ENCODE results near the gene HEATR3. TPM values are rescaled to one million over a fixed set of nuclear protein-coding genes. Genes with fewer than 3 reads are reported as not detected.

HEATR3 gene
- total and polyA plus RNA-seq, 2 donors (not counting 1 experiment from before 2014, with no cell fraction given): 15.0 to 23.9 TPM

GRCh38 chr16:50144211-50144610 lies 78.4 kb downstream of the HEATR3 start:
- no peak for DNase-seq (ENCODE audit: low read depth in 2 of 2)
- Histone ChIP-seq H3K4me2 (ENCODE audit: extremely low read depth, insufficient read depth, low read length) (no peak overlapping the region), H3K4me3 (replicated peaks in 1 of 4; ENCODE audit: control extremely low read depth in 1 of 4, insufficient read depth in 1 of 4, low read depth in 3 of 4, low read length in 4 of 4) (no peak overlapping the region), H3K9me3 (ENCODE audit: control insufficient read depth, insufficient read depth, low read depth, low read length) (no peaks in the 10 kb centered on the region), H3K27ac (ENCODE audit: insufficient read depth, low read length) (no peak overlapping the region), H3K27me3 (ENCODE audit: control insufficient read depth, insufficient read depth, low read length) (no peaks in the 10 kb centered on the region), H3K79me2 (ENCODE audit: control insufficient read depth, insufficient read depth, low read length) (no peaks in the 10 kb centered on the region), H3K4me1 (ENCODE audit: control insufficient read depth, extremely low read depth, insufficient read depth, low read length) (no peaks in the 10 kb centered on the region), H3K9ac (ENCODE audit: insufficient read depth, low read length) (no peak overlapping the region), H3K36me3 (ENCODE audit: control insufficient read depth, insufficient read depth, low read length) (no peaks in the 10 kb centered on the region), H4K20me1 (ENCODE audit: control insufficient read depth, extremely low read depth, insufficient read depth, low read length) (no peaks in the 10 kb centered on the region), H2AFZ (ENCODE audit: low read length) (no peak overlapping the region)
- TF ChIP-seq CTCF (conservative IDR thresholded peaks at IDR 0.05 in 1 of 2, IDR thresholded peaks at IDR 0.05 in 1 of 2; ENCODE audit: low read depth in 1 of 2, low read length in 2 of 2) (no peak), EZH2 (IDR thresholded peaks at IDR 0.05; ENCODE audit: low read length, missing control alignments) (no peak)

- no peaks in the 10 kb centered on the region for H3K36me3 ChIP-seq (ENCODE audit: control insufficient read depth, insufficient read depth, low read length)
- peaks cover 1% of the 10 kb centered on the region for H3K4me1 ChIP-seq (ENCODE audit: control insufficient read depth, extremely low read depth, insufficient read depth, low read length)
- H2AFZ ChIP-seq (ENCODE audit: low read length): no peak overlapping the region
- no peaks in the 10 kb centered on the region for H3K79me2 ChIP-seq (ENCODE audit: control insufficient read depth, insufficient read depth, low read length)
- H3K4me2 ChIP-seq (ENCODE audit: extremely low read depth, insufficient read depth, low read length): no peak overlapping the region
- DNase-seq (ENCODE audit: low read depth in 2 of 2): peak in 1 of 2 donors; percentile 50
- no peaks in the 10 kb centered on the region for H4K20me1 ChIP-seq (ENCODE audit: control insufficient read depth, extremely low read depth, insufficient read depth, low read length)
- no peak for TF ChIP-seq CTCF (conservative IDR thresholded peaks at IDR 0.05 in 1 of 2, IDR thresholded peaks at IDR 0.05 in 1 of 2; ENCODE audit: low read depth in 1 of 2, low read length in 2 of 2)
- TF ChIP-seq EZH2 (IDR thresholded peaks at IDR 0.05; ENCODE audit: low read length, missing control alignments): no peak
- no peak overlapping the region for H3K9ac ChIP-seq (ENCODE audit: insufficient read depth, low read length)
- H3K4me3 ChIP-seq (replicated peaks in 1 of 4; ENCODE audit: control extremely low read depth in 1 of 4, insufficient read depth in 1 of 4, low read depth in 3 of 4, low read length in 4 of 4): no peak overlapping the region
- no peaks in the 10 kb centered on the region for H3K27me3 ChIP-seq (ENCODE audit: control insufficient read depth, insufficient read depth, low read length)
- H3K9me3 ChIP-seq (ENCODE audit: control insufficient read depth, insufficient read depth, low read depth, low read length): no peaks in the 10 kb centered on the region
- H3K27ac ChIP-seq (ENCODE audit: insufficient read depth, low read length): no peak overlapping the region
Measured at GRCh38 chr16:50146479-50147435, 81.0 kb downstream of the HEATR3 start.

GRCh38 chr16:50151322-50151721 lies 85.6 kb downstream of the HEATR3 start:
- Histone ChIP-seq H3K4me2 (ENCODE audit: extremely low read depth, insufficient read depth, low read length) (no peak overlapping the region), H4K20me1 (ENCODE audit: control insufficient read depth, extremely low read depth, insufficient read depth, low read length) (no peaks in the 10 kb centered on the region), H2AFZ (ENCODE audit: low read length) (no peak overlapping the region), H3K4me3 (replicated peaks in 1 of 4; ENCODE audit: control extremely low read depth in 1 of 4, insufficient read depth in 1 of 4, low read depth in 3 of 4, low read length in 4 of 4) (no peak overlapping the region), H3K79me2 (ENCODE audit: control insufficient read depth, insufficient read depth, low read length) (peaks cover 27% of the 10 kb centered on the region), H3K9ac (ENCODE audit: insufficient read depth, low read length) (no peak overlapping the region), H3K9me3 (ENCODE audit: control insufficient read depth, insufficient read depth, low read depth, low read length) (no peaks in the 10 kb centered on the region), H3K27ac (ENCODE audit: insufficient read depth, low read length) (no peak overlapping the region), H3K27me3 (ENCODE audit: control insufficient read depth, insufficient read depth, low read length) (no peaks in the 10 kb centered on the region), H3K36me3 (ENCODE audit: control insufficient read depth, insufficient read depth, low read length) (no peaks in the 10 kb centered on the region), H3K4me1 (ENCODE audit: control insufficient read depth, extremely low read depth, insufficient read depth, low read length) (peaks cover 3% of the 10 kb centered on the region)
- DNase-seq (ENCODE audit: low read depth in 2 of 2): no peak
- TF ChIP-seq CTCF (conservative IDR thresholded peaks at IDR 0.05 in 1 of 2, IDR thresholded peaks at IDR 0.05 in 1 of 2; ENCODE audit: low read depth in 1 of 2, low read length in 2 of 2) (no peak), EZH2 (IDR thresholded peaks at IDR 0.05; ENCODE audit: low read length, missing control alignments) (no peak)
